GM15510 (cell line): ENCODE results near the gene OSBPL3.

ENCODE experiments used
- POLR2A ChIP-seq: IDR thresholded peaks from 3 replicates; pipeline ENCODE4 v1.6.1; 2011; ENCODE audit warnings: borderline replicate concordance; ENCODE audit not compliant: insufficient read length; ENCODE audit errors: extremely low read depth

OSBPL3 gene

DNA sequence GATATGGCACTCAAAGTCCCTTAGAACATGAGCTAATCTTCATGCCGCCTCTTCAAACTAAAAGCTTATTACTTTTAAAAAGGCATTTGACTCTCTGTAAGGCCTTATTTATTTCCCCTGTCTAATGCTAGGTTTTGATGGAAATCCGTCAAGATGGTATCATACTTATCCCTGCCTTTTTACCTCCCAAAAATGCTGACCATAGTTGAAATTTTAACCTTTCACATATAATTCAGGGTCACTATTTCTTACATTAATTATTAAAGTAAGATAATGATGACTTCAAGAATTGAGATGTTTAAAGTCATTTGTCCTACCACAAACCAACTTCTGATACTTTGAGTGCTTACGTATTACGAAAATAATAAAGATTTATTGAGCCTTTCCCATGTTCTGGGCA is 12.3 kb upstream of the OSBPL3 start:
- TF ChIP-seq POLR2A = no peak

DNA sequence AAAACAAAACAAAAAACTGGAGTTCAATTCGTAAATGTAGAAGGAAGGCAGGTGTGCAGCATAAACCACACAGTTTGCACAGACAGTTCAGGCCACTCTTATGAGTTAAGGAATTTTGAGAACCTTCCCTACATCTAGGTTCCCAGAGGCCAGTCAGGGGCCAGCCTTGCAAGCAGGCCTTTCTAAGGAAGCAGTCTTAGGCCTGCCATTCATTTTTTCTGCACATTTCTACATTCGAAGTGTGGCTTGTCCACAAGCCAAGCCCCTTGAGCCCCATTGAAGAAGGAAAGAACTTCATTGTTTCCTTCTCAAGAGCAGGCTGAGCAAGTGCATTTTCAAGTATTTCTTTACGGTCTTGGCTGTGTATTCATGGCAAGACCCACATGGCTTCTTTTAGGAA is 11.4 kb upstream of the OSBPL3 start:
- TF ChIP-seq POLR2A = no peak

DNA sequence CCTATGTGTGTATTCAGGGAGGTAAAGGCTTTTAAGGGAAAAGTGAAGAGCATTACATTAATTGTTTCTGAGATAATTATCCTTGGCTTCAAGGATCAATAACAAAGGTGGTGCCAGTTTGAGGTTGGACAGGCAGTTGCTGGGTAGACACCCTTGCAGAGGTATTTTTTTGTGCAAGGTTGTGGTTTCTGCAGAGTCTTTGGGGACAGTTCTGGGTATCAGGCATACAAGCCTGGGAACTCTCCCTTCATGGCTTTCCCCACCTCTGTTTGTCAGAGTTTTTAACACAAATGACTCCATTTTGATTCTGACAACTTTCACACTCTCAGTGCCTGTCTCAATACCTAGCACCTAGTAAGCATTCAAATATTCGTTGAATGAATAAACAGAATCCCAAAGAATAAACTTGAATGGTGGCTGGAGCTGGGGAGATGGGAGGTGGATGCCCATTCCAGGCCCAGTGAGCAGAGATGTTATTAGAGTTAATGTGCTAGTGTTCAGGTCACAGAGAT is 7.4 kb upstream of the OSBPL3 start:
- no peak for TF ChIP-seq POLR2A

DNA sequence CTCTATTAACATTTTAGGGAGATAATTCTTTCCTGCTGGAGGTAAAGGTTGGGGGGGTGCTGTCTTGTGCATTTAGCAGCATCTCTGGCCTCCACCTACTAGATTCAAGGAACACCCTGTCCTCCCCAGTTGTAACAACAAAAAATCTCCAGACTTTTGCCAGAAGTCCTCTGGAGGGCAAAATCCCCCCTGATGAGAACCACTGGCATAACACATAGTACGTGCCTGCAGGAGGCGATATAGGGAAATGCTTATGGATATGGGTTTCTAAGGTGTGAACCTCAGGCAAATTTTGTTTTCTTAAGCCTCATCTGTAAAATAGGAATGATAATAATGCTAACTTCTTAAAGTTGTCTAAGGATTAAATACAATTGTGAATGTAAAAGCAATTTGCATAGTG is 2.9 kb upstream of the OSBPL3 start:
- TF ChIP-seq POLR2A = no peak

DNA sequence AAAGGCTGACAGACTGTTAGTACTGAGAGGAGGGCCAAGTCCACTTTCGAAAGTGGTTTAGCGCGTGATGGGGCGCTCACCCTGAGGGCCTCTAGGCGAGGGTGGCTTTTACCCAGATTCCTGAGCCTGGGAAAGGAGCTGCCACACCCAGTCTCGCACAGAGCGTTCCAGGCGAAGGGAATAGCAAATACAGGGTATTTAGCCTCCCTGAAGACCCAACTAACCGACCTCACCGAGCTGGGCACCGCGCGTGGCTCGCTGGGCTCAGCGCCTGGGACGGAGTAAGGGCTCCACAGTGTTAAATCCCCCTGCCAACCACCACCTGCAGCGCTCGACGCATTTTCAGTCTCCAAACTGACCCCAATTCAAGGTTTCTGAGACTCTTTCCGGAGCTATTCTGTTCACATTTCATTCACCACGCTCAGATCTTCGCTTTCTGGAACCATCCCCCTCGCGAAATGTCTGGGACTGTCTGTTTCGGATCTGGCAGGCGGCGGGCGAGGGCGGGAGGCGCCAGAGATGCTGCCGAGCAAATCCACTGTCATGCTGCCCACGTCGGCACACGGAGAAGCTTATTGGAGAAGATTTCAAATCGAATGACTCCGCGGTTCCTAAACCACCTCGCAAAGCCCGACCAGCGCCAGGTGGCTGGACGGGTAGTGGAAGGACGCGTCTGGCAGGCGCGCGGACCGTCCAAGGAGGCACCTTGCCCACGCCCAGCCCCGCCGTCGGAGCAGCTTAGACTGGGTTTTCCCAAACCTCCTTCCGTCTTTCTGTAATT is 1.4 kb upstream of the OSBPL3 start:
- peak; percentile 42 for TF ChIP-seq POLR2A

DNA sequence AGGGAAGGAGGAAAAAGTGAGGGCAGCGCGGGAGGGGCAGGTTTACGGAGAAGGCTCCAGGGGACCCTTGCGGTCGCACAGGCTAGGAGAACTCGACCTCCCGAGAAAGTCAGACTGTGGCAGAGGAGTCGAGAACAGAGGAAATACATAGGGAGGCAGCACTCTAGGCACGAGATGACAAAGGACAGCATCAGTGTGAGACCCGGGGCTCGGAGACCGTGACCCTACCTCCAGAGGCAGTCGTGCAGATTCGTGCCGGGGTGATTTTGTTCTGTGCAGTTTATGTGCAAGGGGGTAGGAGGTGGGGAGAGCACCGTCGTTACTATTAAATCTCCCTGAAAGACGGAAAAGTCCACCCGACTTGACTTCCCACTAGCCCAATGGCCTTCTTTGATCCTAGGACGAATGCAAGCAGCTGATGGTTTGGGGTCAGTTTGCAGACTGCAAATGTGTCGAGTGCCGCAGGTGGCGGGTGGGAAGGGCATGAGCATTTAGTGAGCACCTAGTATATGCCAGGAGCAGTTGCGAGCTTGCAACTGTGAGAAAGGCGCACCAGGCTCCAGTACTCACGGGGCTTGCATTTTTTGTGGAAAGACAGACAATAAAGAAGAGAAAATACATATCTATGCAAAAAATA is 674 bp upstream of the OSBPL3 start:
- TF ChIP-seq POLR2A = no peak

DNA sequence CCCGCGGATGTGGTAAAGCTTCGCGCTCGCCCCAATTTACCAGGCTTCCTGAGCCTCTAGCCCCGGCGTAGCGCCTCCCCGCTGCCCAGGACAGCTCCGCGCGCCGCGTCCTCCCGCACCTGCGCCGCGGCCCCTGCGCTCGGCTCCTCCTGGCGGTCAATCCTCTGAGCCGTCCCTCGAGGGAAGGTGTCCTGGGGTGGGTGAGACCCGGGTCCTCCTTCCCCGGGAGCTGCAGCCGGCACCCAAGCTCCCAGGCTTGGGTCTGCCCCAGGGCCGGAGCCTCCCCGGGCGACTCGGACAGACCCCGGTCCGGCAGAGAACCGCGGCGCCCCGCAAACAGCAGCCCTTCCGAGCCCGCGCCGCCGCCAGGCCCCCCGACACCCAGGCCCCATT is 512 bp downstream of the OSBPL3 start:
- no peak for TF ChIP-seq POLR2A

DNA sequence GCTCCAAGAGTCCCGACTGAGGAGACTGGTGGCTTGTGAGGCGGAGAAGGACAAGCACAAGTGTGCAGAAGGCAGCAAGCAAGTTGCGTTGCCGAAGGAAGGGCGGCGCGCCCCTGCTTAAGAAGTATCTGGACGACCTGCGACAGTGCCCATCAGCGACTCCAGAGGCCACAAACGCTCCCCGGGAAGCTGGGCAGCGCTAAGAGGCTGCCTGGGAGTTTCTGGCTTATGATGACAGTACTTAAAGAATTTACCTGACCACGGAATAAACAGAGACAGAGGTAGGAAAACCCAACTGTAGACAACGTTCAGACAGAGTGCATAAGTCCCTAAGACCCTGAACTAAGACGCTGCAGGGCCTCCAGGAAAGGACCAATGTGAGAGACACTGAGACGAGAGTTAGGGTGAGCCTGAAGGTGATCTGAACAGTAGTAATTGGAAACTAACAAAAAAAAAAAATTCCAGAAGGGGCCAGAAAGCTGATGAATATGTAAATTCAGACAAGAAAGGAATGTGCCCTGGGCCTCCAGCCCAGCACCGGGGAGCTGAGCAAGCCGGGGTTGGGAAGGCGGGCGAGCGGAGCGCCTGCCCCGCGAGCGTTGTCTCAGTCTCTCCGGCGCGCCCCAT is 1.0 kb downstream of the OSBPL3 start:
- TF ChIP-seq POLR2A = peak; percentile 58

DNA sequence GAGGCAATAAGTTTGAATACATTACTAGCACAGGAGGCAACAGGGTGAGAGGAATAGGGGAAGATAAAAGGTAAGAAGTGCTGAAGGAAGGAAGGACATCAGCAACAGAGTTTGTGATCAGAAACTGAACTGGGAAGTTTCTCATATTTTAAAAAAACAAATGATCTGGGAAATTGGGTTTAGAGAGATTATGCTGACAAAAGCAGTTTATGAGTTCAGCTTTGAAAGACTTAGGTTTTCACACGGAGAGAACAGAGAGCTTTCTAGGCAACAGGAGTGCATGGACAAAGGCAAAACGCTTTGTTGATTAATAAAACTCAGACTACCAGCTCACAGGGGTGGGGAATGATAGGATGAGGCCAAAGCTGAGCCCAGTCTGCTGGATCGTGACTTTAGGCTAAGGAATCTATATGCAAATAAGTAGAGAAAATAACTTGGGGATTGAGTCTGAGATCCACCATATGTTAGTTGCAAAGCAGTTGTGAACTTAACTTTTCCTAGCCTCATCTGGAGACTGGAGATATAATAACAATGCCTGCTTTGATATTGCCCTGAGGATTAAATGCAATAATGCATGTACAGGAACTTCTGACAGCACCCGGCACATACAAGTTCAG is 4.2 kb downstream of the OSBPL3 start:
- no peak for TF ChIP-seq POLR2A

DNA sequence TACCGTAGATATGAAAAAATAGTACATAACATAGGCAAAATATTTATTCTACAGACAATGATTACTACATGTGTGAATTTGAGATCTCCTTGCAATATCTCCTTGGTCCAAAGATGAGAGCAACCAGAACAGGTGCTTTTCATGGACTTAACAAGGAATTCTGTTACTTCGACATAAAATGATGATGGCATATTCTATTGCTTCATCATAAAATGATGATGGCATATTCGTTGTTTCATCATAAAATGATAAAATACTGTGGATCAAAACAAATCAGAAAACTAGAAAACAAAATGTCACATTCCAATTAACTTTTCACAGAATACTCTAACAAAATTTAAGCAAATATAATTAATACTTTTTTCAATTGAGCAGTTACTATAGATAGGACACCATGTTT is 4.8 kb downstream of the OSBPL3 start:
- TF ChIP-seq POLR2A = no peak

DNA sequence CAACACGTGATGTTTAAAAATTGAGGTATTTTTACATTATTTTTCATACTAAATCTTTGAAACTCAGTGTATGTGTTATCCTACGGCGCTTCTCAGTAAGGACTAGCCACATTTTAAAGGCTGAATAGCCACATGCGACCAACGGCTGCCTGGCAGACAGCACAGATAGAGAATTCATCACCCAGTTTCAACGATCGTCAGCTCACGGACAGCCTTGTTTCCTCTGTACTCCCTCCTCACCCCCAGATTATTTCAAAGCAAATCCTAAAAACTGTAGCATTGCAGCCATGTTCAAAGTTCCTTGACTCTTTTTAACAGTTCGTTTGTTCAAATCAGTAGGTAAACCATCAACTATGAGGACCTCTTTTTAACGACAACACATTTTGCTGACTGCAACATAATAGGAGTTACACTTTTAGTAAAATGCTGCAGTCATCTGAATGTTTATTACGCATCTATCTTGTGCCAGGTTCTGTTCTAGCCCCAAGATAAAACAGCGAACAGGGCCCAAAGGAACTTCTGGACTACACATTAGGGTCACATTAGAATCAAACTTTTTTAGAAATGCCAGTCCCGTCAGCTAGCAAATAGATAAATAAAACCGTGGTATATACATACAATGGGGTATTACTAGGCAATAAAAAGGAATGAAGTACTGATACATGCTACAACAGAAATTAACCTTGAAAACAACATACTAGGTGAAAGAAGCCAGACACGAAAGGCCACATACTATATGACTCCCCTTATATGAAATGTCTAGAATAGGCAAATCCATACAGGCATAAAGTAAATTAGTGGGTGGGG is 5.7 kb downstream of the OSBPL3 start:
- no peak for TF ChIP-seq POLR2A

DNA sequence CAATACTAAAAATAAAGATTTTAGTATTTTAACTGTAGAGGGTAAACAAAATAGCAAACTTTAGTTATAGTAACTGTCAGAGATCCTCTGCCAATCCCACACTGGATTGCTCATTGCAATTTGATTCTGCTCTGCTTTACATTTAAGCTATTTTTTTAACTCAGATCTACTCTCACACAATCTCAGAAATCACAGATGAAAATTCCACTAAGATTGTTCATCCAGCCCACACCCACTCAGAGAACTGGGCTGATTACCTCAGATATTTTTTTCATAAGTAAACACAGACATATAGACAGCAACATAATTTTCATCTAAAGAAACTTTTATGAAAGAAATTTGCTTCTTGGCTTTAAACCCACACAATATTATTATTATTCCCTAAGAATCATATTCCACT is 7.0 kb downstream of the OSBPL3 start:
- no peak for TF ChIP-seq POLR2A

DNA sequence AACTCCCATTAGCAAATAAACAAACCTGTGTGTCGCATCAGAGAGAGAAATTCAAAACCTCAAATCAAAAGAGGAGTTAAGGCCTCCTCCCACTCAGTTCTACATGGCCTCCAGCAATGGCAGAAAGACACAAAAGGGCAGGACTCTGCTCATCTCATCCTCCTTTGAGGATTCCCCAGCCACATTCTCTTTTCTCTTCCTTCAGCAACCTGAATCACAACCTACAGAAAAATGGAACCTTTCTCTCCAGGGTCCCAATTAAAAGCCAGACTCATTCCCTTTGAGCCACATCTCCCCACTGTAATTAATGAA is 7.9 kb downstream of the OSBPL3 start:
- no peak for TF ChIP-seq POLR2A

DNA sequence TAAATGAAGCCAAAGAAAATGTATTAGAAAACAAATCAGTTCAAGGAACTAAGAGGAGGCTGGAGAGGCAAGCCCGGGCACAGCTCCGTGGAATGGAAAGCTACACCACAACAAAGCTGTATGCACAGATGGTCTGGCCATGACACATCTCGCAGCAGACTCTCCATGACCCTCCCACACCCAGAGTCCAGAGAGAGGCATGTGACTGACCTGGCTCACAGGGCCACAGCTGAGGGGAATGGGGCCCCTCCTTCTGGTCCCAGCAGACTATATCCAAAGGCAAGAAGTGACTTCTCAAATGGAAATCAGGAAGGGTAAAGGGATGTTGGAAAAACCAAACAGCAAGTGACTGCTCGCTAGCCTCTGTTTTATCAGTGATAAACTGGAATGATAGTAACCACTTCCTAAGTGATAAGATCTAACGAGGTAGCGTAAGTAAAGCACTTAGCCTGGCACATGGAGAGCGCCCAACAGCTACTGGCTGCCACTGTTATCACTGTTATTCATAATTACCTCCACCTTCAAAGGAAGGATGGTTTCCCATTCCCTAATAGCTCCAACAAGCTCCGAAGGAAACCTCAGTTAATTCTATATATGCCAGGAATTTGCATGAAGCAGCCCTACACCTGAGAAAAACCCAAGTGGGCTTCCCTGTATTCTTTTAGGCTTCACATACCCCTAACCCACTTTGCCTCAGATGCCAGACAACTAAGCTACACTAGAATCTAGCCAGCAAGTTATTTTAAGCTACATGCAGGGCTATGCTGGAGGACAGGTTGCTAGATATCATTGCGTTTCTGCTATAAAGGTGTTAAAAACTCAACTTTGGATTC is 8.4 kb downstream of the OSBPL3 start:
- no peak for TF ChIP-seq POLR2A
